ENCODE results near the gene ILK. TPM values are rescaled to one million over a fixed set of nuclear protein-coding genes. Genes with fewer than 3 reads are reported as not detected.

ILK gene
- total RNA-seq, 2 donors from 2014 or later, result 338 to 588 TPM

GRCh38 chr11:6596239-6596877 lies 7.2 kb upstream of the ILK start:
- no peak for TF ChIP-seq CTCF (IDR thresholded peaks at IDR 0.05)
- no peak for ATAC-seq (ENCODE audit: insufficient number of reproducible peaks, low FRiP score, low read depth)
- H3K9me3 ChIP-seq, result no peaks in the 10 kb centered on the region
- DNase-seq (ENCODE audit: low spot score), result no peak
- peaks cover 5 to 35% of the 10 kb centered on the region in 2 donors for H3K4me1 ChIP-seq (ENCODE audit: control insufficient read depth in 1 of 2, low read depth in 2 of 2)
- no peak overlapping the region for H3K4me3 ChIP-seq
- peaks cover 43% of the 10 kb centered on the region for H3K36me3 ChIP-seq
- no peaks in the 10 kb centered on the region for H3K27me3 ChIP-seq (replicated peaks; ENCODE audit: insufficient read depth)
- H3K27ac ChIP-seq, result peak overlapping the region; percentile 0 to 65

GRCh38 chr11:6598555-6598954 lies 5.0 kb upstream of the ILK start:
- TF ChIP-seq CTCF (IDR thresholded peaks at IDR 0.05), result no peak
- no peak for DNase-seq (ENCODE audit: low spot score)
- Histone ChIP-seq H3K27me3 (replicated peaks; ENCODE audit: insufficient read depth) (no peaks in the 10 kb centered on the region), H3K4me3 (no peak overlapping the region), H3K4me1 (ENCODE audit: control insufficient read depth in 1 of 2, low read depth in 2 of 2) (peaks cover 16 to 50% of the 10 kb centered on the region in 2 donors), H3K9me3 (no peaks in the 10 kb centered on the region), H3K36me3 (peaks cover 32% of the 10 kb centered on the region), H3K27ac (no peak overlapping the region)
- ATAC-seq (ENCODE audit: insufficient number of reproducible peaks, low FRiP score, low read depth), result no peak

- DNase-seq (ENCODE audit: low spot score), result no peak
- H3K27me3 ChIP-seq (replicated peaks; ENCODE audit: insufficient read depth), result no peaks in the 10 kb centered on the region
- ATAC-seq (ENCODE audit: insufficient number of reproducible peaks, low FRiP score, low read depth), result no peak
- peaks cover 27% of the 10 kb centered on the region for H3K36me3 ChIP-seq
- H3K9me3 ChIP-seq, result no peaks in the 10 kb centered on the region
- no peak for TF ChIP-seq CTCF (IDR thresholded peaks at IDR 0.05)
- no peak overlapping the region for H3K4me3 ChIP-seq
- H3K27ac ChIP-seq, result no peak overlapping the region
- H3K4me1 ChIP-seq (ENCODE audit: control insufficient read depth in 1 of 2, low read depth in 2 of 2), result peaks cover 16 to 50% of the 10 kb centered on the region in 2 donors
These were observed 4.1 kb upstream of the ILK start for GRCh38 chr11:6599449-6599848.

- no peak for TF ChIP-seq CTCF (IDR thresholded peaks at IDR 0.05)
- ATAC-seq (ENCODE audit: insufficient number of reproducible peaks, low FRiP score, low read depth) (no peak), DNase-seq (ENCODE audit: low spot score) (no peak)
- no peaks in the 10 kb centered on the region for H3K9me3 ChIP-seq
- no peak overlapping the region for H3K4me3 ChIP-seq
- peaks cover 16 to 51% of the 10 kb centered on the region in 2 donors for H3K4me1 ChIP-seq (ENCODE audit: control insufficient read depth in 1 of 2, low read depth in 2 of 2)
- H3K27ac ChIP-seq, result no peak overlapping the region
- no peaks in the 10 kb centered on the region for H3K27me3 ChIP-seq (replicated peaks; ENCODE audit: insufficient read depth)
- peaks cover 24% of the 10 kb centered on the region for H3K36me3 ChIP-seq
These were observed 3.6 kb upstream of the ILK start for GRCh38 chr11:6599881-6600390.

- no peak for DNase-seq (ENCODE audit: low spot score)
- TF ChIP-seq CTCF (IDR thresholded peaks at IDR 0.05), result no peak
- ATAC-seq (ENCODE audit: insufficient number of reproducible peaks, low FRiP score, low read depth), result no peak
- H3K27ac ChIP-seq, result no peak overlapping the region
- H3K4me3 ChIP-seq, result no peak overlapping the region
- peaks cover 21 to 59% of the 10 kb centered on the region in 2 donors for H3K4me1 ChIP-seq (ENCODE audit: control insufficient read depth in 1 of 2, low read depth in 2 of 2)
- no peaks in the 10 kb centered on the region for H3K27me3 ChIP-seq (replicated peaks; ENCODE audit: insufficient read depth)
- H3K9me3 ChIP-seq, result no peaks in the 10 kb centered on the region
- H3K36me3 ChIP-seq, result peaks cover 24% of the 10 kb centered on the region
These were observed 2.5 kb upstream of the ILK start for GRCh38 chr11:6601041-6601461.

Measured in thoracic aorta (tissue), 2 donors.